Osteocyte (in vitro differentiated cells): ENCODE measurements around the gene TRIM44. TPM values are rescaled to one million over a fixed set of nuclear protein-coding genes. Genes with fewer than 3 reads are reported as not detected.

ENCODE experiments used
- DNase-seq: peaks from one replicate; pipeline ENCODE4 v3.0.0; 2021; ENCODE audit warnings: mixed read lengths; ENCODE audit not compliant: unreplicated experiment; ENCODE audit errors: extremely low spot score
- H3K27ac Mint-ChIP-seq: one replicate; pipeline ENCODE4 v1.8.0; 2021; ENCODE audit warnings: mild to moderate bottlenecking, mixed read lengths; ENCODE audit not compliant: unreplicated experiment
- H3K27me3 Mint-ChIP-seq: one replicate; pipeline ENCODE4 v1.8.0; 2021; ENCODE audit warnings: mixed read lengths; ENCODE audit not compliant: unreplicated experiment
- H3K36me3 Mint-ChIP-seq: one replicate; pipeline ENCODE4 v1.8.0; 2021; ENCODE audit warnings: mixed read lengths; ENCODE audit not compliant: unreplicated experiment
- H3K4me1 Mint-ChIP-seq: one replicate; pipeline ENCODE4 v1.8.0; 2021; ENCODE audit warnings: mixed read lengths; ENCODE audit not compliant: unreplicated experiment
- H3K4me3 Mint-ChIP-seq: one replicate; pipeline ENCODE4 v1.8.0; 2021; ENCODE audit warnings: mild to moderate bottlenecking, moderate library complexity, mixed read lengths; ENCODE audit not compliant: unreplicated experiment
- H3K9me3 Mint-ChIP-seq: one replicate; pipeline ENCODE4 v1.8.0; 2021; ENCODE audit warnings: mixed read lengths; ENCODE audit not compliant: unreplicated experiment
- CTCF ChIP-seq: fragments of 200-600 bp; sonication (generic); IDR thresholded peaks from 2 replicates; pipeline ENCODE4 v1.5.0; 2021; ENCODE audit warnings: antibody characterized with exemption, mild to moderate bottlenecking, moderate library complexity
- total RNA-seq: library from RNA; stranded (reverse); gene quantifications from 2 replicates; pipeline ENCODE4 v1.2.1, GENCODE V29; 2021

TRIM44 gene
- total RNA-seq, 1 donor from 2014 or later, result 79.9 TPM

- Mint-ChIP-seq H3K36me3 (no peaks in the 10 kb centered on the region), H3K4me1 (no peaks in the 10 kb centered on the region), H3K9me3 (no peaks in the 10 kb centered on the region), H3K4me3 (no peak overlapping the region), H3K27ac (no peak overlapping the region), H3K27me3 (peaks cover 48% of the 10 kb centered on the region)
- no peak for TF ChIP-seq CTCF
- DNase-seq, result no peak
These were observed 184.3 kb downstream of the TRIM44 start for GRCh38 chr11:35846874-35847273.

GRCh38 chr11:35847473-35847872 lies 184.9 kb downstream of the TRIM44 start:
- no peak for TF ChIP-seq CTCF
- no peak overlapping the region for H3K27ac Mint-ChIP-seq

GRCh38 chr11:35848616-35849015 lies 186.0 kb downstream of the TRIM44 start:
- H3K4me3 Mint-ChIP-seq, result no peak overlapping the region
- H3K9me3 Mint-ChIP-seq, result no peaks in the 10 kb centered on the region
- H3K27me3 Mint-ChIP-seq, result peaks cover 41% of the 10 kb centered on the region
- H3K27ac Mint-ChIP-seq, result no peak overlapping the region
- no peaks in the 10 kb centered on the region for H3K4me1 Mint-ChIP-seq
- no peak for DNase-seq
- no peaks in the 10 kb centered on the region for H3K36me3 Mint-ChIP-seq
- no peak for TF ChIP-seq CTCF

More at GRCh38 chr11:35847473-35847872, 184.9 kb downstream of the TRIM44 start:
- Mint-ChIP-seq H3K9me3 (no peaks in the 10 kb centered on the region), H3K36me3 (no peaks in the 10 kb centered on the region), H3K4me1 (no peaks in the 10 kb centered on the region), H3K4me3 (no peak overlapping the region), H3K27me3 (peaks cover 48% of the 10 kb centered on the region)
- no peak for DNase-seq

- Mint-ChIP-seq H3K4me3 (no peak overlapping the region), H3K36me3 (no peaks in the 10 kb centered on the region), H3K4me1 (no peaks in the 10 kb centered on the region), H3K27me3 (peaks cover 35% of the 10 kb centered on the region), H3K9me3 (no peaks in the 10 kb centered on the region), H3K27ac (no peak overlapping the region)
- DNase-seq, result no peak
- no peak for TF ChIP-seq CTCF
These were observed 187.6 kb downstream of the TRIM44 start for GRCh38 chr11:35850191-35850590.

- Mint-ChIP-seq H3K4me3 (no peak overlapping the region), H3K4me1 (no peaks in the 10 kb centered on the region), H3K36me3 (no peaks in the 10 kb centered on the region), H3K27me3 (peaks cover 35% of the 10 kb centered on the region), H3K9me3 (no peaks in the 10 kb centered on the region), H3K27ac (no peak overlapping the region)
- TF ChIP-seq CTCF, result no peak
- DNase-seq, result no peak
These were observed 188.8 kb downstream of the TRIM44 start for GRCh38 chr11:35851342-35851741.
